ENCODE results near the gene ABCA10.
"Not testable (repeated sequence)": the region's sequence is repeated elsewhere in the genome, so short reads cannot be mapped to it uniquely, and the experiment has no call there.

Gene ABCA10

DNA sequence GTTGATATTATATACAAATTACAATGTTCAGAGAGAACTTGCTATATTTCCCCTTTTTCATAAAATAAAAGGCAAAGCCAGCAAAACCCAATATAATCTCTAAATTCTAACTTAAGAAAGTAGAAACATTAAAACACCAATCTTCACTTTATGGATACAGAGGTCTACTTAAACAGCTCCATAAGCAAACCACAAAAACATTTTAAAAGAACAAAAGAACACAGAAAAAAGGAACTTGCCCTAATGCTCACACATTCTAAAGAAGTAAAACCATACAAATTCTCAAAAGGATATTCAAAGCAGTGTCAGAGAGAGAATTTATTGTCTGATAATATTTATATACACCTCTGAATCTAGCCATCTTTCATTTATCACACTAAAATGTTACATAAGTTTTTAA, 606 bp downstream of the ABCA10 start:
- DNase-seq, result no peak

DNA sequence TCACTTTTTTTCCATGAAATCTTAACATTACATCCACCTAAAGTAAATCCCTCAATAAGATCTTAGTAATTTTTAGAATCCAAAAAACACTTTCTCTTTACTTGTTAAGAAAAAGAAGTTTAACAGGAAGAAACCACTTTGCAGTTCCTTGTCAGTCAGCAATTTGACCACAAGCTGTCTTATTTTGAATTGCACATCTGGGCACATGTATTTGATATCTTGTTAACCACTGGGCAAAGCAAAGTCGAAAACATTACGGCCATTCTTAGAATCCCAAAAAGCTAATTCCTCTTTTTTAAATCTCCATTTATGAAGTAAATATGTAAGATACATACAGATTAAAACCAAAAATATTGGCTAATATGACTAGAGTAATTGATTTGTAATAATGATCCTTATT, 1.1 kb downstream of the ABCA10 start:
- no peak for DNase-seq

DNA sequence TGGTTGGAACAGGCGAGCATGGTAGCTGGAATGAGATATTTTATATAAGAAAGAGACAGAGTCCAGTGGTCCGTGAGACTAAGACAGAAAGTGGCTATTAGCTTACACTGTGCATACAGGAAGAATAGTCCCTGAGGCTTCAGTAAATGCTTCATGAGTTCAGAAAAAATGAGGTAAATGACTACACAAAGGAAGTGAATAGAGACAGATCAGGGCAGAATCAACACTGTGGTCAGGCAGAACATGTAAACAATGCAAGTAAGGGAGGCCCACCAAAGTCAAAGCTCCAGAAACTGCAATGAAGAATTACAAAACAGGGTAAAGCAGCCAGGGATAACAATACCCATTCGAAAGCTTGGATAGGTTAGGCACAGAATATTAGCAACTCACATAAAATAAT, 4.8 kb downstream of the ABCA10 start:
- no peak for DNase-seq

DNA sequence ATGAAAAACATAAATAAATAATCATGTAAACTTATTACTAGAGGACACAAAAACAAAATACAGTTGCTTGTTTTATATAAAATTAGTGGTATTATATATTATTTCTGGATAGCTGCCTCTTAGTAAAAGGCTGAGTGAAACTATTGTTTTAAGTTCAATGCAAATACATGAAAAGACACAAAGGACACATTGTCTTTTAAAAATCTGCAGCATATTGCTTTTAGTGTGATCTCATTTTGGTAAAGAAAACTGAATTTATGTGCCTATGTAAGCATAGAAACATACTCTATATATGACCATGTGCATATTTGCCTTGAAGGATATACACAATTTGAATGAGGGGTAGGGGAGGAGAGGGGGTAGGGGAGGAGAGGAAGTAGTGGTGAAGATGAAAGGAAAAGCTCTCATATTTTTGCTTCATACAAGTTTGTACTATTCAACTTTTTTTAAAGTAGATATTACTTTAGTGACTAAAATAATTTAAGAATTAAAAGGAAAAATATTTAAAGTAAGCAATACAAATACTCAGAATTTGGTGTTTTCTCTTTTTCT, 5.8 kb downstream of the ABCA10 start:
- no peak for DNase-seq

DNA sequence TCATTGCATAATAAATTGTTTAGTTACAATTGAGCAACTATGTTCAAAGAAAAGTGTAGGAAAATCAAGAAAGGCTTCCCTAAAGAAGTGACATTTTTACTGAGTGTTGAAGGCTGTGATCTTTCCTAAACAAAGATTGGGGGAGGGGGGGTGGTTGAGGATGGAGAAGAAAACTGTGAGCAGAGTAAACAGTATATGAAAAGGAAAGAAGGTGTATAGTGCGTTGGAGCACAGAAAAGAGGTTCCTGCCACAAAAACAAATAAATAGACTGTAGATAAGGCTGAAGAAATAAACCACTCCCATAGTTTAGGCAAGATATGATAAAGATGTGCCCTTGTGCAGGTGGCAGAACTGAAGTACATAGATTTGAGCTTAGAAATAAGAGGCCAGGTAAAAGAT, 8.5 kb downstream of the ABCA10 start:
- DNase-seq, result no peak

DNA sequence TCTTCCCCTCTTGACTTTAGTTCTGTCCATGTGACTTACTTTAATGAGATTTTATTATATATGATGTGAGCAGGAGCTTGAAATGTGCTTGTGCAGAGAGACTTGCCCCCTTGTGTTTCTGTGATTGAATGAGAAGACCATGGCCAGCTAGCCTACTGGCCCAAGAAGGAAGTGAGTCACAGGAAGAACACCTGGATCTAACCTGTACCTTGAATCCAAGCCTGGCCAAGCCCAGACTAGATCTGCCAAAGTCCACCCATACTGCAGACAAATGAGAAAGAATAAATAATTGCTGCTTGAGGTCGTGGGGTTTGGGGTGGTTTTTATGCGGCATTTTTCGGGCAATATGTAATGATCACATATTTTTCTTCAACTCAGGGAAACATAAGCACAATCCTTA, 9.6 kb downstream of the ABCA10 start:
- no peak for DNase-seq

DNA sequence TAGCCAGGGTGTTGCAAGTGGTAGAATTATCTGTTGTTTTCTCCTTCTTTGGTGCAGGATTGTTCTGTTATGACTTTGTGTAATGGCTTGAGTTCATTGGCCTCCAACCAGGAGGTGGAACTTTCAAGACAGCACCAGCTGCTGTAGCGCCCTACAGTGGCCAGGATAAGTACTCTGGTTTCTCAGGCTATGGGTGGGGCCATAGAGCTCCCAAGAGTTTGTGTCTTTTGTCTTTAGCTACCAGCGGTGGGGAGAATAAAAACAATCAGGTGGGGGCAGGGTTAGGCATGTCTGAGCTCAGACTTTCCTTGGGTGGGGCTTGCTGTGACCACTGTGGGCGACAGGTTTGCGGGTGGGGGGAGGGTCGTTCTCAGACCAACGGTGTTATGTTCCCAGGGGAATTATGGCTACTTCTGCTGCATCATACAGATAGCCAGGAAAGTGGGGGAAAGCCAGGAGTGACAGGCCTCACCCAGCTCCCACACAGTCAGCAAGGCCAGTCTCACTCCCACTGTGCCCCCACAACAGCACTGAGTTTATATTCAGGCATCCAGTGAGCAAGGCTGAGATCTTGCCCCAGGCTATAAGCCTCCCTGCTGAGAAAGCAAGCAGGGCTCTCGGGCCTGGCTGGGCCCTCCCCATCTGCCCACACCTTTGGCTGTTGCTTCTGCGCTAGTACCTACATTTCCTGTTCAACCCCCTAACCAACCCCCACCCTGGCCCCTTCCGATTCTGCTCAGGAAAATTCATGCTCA, 15.4 kb downstream of the ABCA10 start:
- no peak for DNase-seq

DNA sequence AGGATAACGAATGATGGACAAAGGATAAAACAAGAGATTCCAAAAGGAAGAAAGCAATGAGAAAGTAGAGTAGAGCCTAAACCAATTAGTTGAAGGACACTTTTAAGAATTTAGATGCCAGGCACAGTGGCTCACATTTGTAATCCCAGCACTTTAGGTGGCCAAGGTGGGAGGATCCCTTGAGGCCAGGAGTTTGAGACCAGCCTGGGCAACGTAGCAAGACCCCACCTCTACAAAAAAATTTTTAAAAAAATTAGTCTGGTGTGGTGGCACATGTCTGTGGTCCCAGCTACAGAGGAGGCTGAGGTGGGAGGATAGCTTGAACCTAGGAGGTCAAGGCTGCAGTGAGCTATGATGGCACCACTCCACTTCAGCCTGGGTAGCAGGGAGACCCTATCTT, 20.0 kb downstream of the ABCA10 start:
- DNase-seq, result no peak

DNA sequence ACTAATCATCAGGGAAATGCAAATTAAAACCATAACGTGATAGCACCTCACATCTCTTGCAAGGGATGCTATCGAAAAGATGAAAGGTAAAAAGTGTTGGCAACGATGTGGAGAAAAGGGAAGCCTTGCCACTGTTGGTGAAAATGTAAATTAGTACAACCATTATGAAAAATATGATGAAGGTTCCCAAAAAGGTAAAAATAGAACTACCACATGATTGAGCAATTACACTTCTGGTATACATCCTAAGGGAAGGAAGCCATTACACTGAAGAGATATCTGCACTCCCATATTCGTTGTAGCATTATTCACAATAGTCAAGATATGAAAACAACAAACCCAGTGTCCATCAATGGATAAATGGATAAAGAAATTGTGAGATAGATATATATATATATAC, 21.5 kb downstream of the ABCA10 start:
- no peak for DNase-seq

DNA sequence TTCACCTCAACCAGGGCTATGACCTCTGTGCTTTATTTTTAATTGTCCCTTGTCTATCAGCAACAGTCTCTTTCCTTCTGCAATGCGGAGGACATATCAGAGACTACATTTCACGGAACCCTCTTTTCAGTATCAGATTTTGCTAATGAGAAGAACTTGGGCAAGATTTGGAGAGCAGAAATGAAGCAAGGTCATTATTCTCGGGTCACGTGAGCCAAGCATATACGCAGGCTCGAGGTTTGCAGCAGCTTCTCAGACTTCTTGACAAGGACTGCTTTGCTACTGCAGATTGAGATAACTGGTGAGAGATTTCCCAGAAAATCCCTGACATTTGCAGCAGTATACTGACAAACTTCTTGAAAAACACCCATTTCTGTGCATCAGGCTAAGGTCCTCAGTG, 30.4 kb downstream of the ABCA10 start:
- no peak for DNase-seq

DNA sequence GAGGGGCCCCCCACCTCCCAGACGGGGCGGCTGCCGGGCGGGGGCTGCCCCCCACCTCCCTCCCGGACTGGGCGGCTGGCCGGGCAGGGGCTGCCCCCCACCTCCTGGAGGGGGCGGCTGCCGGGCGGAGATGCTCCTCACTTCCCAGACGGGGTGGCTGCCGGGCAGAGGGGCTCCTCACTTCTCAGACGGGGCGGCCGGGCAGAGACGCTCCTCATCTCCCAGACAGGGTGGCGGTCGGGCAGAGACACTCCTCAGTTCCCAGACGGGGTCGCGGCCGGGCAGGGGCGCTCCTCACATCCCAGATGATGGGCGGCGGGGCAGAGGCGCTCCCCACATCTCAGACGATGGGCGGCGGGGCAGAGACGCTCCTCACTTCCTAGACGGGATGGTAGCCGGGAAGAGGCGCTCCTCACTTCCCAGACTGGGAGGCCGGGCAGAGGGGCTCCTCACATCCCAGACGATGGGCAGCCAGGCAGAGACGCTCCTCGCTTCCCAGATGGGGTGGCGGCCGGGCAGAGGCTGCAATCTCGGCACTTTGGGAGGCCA, 32.4 kb downstream of the ABCA10 start:
- DNase-seq, result not testable (repeated sequence)

DNA sequence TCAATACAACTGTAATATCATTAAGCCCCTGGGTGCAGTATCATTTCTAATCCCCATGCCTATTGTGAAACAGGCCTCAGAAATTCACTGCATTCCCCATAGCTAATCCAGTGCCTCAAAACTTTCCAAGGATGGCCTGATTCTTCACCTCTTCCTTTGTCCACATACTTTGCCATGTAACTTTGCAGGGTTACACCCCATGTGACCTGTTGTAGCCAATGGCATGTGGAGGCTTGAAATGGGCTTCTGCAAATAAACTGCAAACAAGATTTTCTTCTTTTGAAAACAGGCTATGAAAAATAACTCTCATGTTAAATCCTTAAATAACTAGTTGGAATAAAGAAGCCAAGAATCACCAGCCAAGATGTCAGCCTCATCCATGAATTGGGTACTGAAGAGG, 35.9 kb downstream of the ABCA10 start:
- DNase-seq, result no peak

DNA sequence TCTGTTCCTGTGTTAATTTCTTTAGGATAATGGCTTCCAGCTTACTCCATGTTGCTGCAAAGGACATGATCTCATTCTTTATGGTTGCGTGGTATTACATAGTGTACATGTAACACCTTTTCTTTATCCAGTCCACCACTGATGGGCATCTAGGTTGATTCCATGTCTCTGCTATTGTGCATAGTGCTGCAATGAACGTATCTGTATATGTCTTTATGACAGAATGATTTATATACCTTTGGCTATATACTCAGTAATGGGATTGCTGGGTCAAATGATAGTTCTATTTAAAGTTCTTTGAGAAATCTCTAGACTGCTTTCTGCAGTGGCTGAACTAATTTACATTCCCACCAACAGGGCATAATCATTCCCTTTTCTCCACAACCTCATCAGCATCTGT, 39.8 kb downstream of the ABCA10 start:
- no peak for DNase-seq

DNA sequence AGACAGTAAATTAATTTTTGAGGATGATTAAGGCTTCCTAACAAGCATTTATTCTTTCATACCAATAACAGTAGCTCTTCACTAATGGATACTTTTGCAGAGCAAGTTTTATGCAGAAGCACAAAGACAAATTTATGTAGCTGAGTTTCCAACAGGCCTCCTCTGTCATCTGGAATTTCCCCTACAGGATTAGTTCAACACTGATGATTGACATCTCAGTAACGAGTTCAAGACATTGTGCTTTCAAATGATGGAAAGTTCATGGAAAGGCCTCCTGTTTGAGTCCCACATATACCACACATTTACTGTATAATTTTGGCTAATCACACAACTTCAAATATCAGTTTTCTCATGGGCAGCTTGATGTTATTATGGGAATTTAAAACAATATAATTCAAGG, 40.6 kb downstream of the ABCA10 start:
- no peak for DNase-seq

DNA sequence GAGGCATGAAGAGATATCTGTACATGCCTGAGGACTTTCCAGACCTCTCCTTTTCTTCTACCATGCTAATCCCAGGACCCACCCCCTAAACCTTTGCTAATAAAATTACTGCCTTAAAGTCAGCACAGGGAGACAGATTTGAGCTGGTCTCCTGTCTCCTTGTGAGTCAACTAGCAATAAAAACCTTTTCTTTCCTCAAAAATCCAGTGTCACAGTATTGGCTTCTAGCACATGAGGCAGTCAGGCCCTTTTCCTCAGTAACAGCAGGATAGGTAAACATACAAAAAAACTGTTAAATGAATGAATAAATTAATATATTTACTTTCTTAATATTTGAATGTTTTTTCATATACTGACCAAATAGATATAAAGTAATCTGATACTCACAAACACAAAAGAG, 41.3 kb downstream of the ABCA10 start:
- no peak for DNase-seq

DNA sequence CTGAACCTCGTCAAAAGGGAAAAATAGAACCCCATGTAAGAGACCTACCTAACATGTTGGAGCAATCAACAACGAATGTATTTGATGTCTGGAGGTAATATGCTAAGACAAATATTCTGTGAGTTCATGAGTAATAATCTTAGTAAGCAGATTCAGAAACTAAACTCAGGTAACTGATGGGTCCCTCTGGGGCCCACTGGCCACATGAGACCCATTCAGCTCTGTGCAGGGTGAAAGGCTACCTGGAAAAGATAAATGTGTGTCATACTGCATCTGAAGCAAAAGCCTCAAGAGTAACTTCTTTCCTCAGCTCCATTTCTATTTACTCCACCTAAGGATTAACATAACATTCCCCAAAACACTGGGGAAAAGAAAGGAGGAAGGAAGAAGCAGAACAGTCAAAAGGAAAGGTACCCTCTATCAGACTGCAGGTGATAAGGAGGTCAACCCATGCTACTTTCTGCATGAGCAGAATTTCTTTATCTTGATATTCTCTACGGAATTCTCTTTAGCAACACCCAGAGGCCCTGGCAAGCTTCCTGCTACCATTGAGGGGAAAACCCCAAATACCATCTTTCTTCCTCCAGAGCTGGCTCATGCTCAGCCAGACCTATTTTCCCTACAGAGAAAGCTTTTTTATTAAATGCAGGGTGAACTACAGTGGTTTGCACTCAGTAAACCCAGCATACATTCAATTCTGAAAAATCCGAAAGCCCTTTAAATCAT, 49.2 kb downstream of the ABCA10 start:
- no peak for DNase-seq

DNA sequence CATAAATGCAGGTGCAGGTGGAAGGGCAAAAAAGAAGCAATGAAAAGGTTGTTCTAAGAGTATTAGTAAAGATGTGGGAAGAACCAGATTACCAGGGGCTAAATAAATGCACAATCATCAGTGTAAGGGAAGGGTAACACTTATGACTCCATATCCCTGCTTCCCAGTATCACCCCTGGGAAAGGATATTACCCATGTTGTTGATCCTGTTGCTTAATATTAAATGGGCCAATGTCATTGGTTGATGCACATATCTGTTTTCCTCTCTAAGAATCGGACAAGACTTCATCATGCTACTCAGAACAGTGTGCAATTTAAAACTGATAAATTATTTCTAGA, 52.2 kb downstream of the ABCA10 start:
- no peak for DNase-seq

DNA sequence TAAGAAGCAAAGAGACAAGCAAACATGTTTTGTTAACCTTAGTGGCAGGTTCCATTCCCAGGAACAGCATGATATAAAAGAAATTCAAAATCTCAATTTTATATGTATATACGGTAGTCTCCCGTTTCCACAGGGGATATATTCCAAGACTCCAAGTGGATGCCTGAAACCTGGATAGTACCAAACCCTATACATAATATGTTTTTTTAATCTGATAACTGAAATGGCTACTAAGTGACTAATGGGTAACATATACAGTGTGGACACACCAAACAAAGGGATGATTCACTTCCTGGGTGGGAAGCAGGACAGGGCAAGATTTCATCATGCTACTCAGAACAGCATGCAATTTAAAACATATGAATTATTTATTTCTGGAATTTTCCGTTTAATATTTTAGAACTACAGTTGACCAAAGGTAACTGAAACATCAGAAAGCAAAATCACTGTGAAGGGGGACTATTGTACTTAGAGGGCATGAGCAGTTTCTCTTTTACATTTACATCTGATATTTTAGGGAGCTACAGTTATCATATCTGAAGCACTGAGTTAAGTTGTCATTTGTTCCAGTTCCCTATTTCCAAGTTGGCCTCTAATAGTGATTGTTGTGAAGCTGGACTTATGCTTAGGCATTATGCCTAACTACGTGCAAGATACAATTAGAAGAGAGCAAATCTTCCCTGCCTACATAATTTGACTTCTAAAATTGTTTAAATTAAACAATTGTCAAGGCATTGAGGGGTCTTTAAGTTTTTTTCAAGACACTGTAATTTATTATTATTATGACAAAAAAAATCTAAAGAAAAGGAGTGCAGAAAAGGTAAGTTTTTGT, 52.8 kb downstream of the ABCA10 start:
- DNase-seq, result no peak

DNA sequence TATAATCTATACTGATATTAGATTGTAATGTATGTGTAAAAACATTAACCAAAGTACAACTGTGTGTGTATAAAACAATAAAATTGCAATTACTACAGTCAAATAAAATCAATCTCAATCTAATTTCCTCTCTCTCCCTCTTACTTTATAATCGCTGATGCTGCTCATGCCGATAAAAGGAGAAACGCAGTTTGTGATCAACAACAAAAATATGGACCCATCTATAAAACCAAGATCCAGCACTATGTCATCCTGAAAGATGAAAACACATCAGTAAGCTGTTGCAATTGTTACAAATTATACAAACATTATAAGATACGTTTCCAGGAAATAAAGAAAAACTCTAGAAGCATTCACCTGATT, 53.4 kb downstream of the ABCA10 start:
- DNase-seq, result no peak

DNA sequence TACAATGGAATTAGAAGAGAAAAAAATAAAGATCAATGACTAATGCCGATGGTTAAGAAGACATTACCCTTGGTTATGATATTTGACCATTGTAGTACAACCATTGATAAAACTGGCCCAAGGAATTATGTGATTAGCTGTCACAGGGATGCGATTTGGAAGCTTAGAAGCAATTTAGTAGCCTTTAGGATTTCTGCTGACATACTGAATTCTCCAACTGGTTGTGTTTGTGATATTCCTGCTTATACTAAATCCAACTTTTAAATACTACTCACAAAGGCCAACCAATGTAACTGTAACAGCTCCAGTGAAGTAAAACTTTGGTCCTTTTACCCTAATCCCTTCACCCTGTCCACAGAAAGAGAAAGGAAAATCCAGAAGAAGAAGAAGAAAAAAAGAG, 55.5 kb downstream of the ABCA10 start:
- no peak for DNase-seq

DNA sequence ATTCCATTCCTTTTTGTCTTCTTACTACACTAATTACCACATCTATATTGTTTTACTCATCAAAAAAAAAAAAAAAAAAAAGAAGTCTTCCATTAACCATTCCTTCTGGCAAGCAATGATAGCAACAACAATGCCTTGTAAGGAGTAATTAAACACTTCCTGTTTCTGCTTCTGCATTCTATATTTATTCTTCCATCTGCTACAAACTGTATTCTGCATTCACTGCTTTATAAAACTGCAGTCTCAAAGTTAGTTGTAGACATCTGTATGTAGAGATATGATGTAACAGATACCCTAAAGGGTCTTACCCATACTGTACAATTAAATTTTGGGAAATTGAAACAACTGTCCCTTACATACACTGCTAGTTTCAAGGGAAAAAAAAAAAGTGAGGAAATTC, 58.2 kb downstream of the ABCA10 start:
- no peak for DNase-seq

DNA sequence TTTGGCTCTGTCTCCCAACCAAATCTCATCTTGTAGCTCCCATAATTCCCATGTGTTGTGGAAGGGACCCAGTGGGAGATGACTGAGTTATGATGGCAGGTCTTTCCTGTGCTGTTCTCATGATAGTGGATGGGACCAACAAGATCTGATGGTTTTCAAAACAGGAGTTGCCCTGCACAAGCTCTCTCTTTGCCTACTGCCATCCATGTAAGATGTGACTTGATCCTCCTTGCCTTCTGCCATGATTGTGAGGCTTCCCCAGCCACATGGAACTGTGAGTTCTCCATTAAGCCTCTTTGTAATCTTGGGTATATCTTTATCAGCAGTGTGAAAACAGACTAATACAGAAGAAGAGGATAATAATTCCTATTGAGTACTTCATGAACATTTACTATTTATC, 60.0 kb downstream of the ABCA10 start:
- not testable (repeated sequence) for DNase-seq

DNA sequence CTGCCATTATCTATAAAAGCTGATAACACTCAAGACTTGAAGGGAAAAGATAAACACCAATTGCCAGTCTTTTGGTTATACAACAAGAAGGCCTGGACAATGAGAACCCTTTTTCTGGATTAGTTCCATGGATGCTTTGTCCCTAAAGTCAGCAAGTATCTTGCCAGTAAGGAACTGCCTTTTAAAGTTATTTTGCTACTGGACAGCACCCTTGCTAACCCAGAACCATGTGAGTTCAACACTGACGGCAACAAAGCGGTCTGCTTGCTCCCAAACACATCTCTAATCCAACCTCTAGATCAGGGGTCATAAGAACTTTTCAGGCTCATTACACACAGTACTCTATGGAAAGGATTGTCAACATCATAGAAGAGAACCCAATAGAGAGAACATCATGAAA, 61.7 kb downstream of the ABCA10 start:
- DNase-seq, result no peak

DNA sequence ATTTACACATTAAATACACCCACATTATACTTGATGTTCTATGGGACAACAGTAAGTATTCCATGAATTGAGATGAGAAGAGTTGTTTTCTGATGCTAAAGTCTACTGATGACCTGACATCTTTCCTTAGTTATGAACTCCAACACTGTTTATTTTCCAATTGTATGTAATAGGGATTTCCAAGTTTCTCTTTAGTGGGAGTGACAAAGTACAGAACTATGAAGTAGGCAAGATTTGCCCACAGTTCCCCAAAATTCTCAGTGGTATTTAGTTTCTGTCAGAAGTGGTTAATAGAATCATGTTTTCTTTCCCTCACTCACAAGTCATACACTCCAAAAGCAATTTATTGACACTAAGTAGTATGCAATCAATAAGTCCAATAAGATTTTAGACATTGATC, 64.4 kb downstream of the ABCA10 start:
- DNase-seq, result no peak

Data from NCI-H1436 treated with DMSO at 0.1 percent for 48 hours (cell line).